Upper lobe of left lung (tissue), 6 donors: ENCODE results near the gene NSMCE4A. TPM values are rescaled to one million over a fixed set of nuclear protein-coding genes. Genes with fewer than 3 reads are reported as not detected.
A peak's percentile ranks its signal among the peaks of the same experiment; 100 is the strongest.
"Not testable (repeated sequence)": the region's sequence is repeated elsewhere in the genome, so short reads cannot be mapped to it uniquely, and the experiment has no call there.

Experiments
- ATAC-seq, 2 donors: fragments of 200-7000 bp; cut with Tn5 transposase; one replicate each; pipeline ENCODE4 v1.9.1; 2022; ENCODE audit warnings: mild to moderate bottlenecking in 2 of 2, moderate library complexity in 2 of 2; ENCODE audit not compliant: low FRiP score in 2 of 2
- DNase-seq, 2 donors: peaks; one replicate each; pipeline ENCODE4 v3.0.0-alpha.2; 2019 to 2020
- H3K27ac ChIP-seq, 4 donors: fragments of 200-600 bp; sonication (generic); one replicate each; pipeline ENCODE4 v1.5.1; 2016 to 2019
- H3K27me3 ChIP-seq, 4 donors: fragments of 200-600 bp; sonication (generic); one replicate each; pipeline ENCODE4 v1.5.1; 2017 to 2019
- H3K36me3 ChIP-seq, 4 donors: fragments of 200-600 bp; sonication (generic); one replicate each; pipeline ENCODE4 v1.5.1; 2016 to 2019
- H3K4me1 ChIP-seq, 4 donors: fragments of 200-600 bp; sonication (generic); one replicate each; pipeline ENCODE4 v1.5.1; 2018 to 2019
- H3K4me3 ChIP-seq, 4 donors: fragments of 200-600 bp; sonication (generic); one replicate each; pipeline ENCODE4 v1.5.1; 2017 to 2019; ENCODE audit warnings: mild to moderate bottlenecking in 2 of 4, moderate library complexity in 1 of 4
- H3K9me3 ChIP-seq, 4 donors: fragments of 200-600 bp; sonication (generic); one replicate each; pipeline ENCODE4 v1.5.1; 2018 to 2019
- EP300 ChIP-seq, 4 donors: sonication (generic); formaldehyde crosslinking; IDR thresholded peaks; one replicate each; pipeline ENCODE4 v1.5.1; 2017; ENCODE audit warnings: antibody characterized with exemption in 4 of 4, control low read depth in 2 of 4
- POLR2A ChIP-seq, 4 donors: fragments of 450-650 bp; IDR thresholded peaks; one replicate each; pipeline ENCODE4 v1.5.1; 2016 to 2017; ENCODE audit warnings: antibody characterized with exemption in 4 of 4, mild to moderate bottlenecking in 2 of 4
- POLR2AphosphoS5 ChIP-seq, 2 donors: sonication (generic); formaldehyde crosslinking; IDR thresholded peaks; one replicate each; pipeline ENCODE4 v1.5.1; 2017; ENCODE audit warnings: antibody characterized with exemption in 2 of 2
- WGBS, 2 donors: methylation state at CpG; one replicate each; pipeline ENCODE4 v1.1.5; 2017 to 2018; 5-methylcytosine and 5-hydroxymethylcytosine counted together
- total RNA-seq, 6 donors: library from RNA; depleted of rRNA in 4 of 6; stranded (reverse); fragments of >200 nt in 4 of 6; gene quantifications; one replicate each; pipeline versions ENCODE4 v1.1.0 to v1.2.1, GENCODE V29; 2016 to 2021
- TF ChIP-seq, protein P1 (sequence below), 6 experiments: fragments of 450-650 bp in 4 of 6; fragments of 200-600 bp in 2 of 6; sonication (generic) in 2 of 6; IDR thresholded peaks; one replicate each; pipeline ENCODE4 v1.5.1; 2016 to 2019; ENCODE audit warnings: antibody characterized with exemption in 6 of 6
- donor health status: DM: no; HTN: no; CAD: no; lungs with moderate emphysema.
- donor health status: DM: no; HTN: yes; CAD: no; lungs with severe emphysema.

The NSMCE4A gene
- 100 to 1,000 TPM in 2 of 6 donors, 10 to 100 TPM in 4; 34.8 to 131 (median 50.7) TPM for total RNA-seq

GRCh38 chr10:121974535-121975294 lies at the start of gene NSMCE4A:
Gene NSMCE4A (minus strand): TSS chr10:121975217. CDS start chr10:121975165, 52 bp downstream.
- Histone ChIP-seq H3K4me1 (peaks cover 20 to 26% (median 22%) of the 10 kb centered on the region in 4 donors), H3K27ac (peak within 1 kb of the TSS; percentile 91 to 97 (median 94)), H3K27me3 (no peaks in the 10 kb centered on the region), H3K4me3 (peak within 1 kb of the TSS; percentile 62 to 94 (median 78)), H3K9me3 (no peaks in the 10 kb centered on the region), H3K36me3 (peaks cover 5 to 16% (median 11%) of the 10 kb centered on the region in 4 donors)
- 1% methylated on average over 65 of the region's 101 CpGs; no CpG with 5 or more reads in 1 of the 2 donors for WGBS, 2 donors
- TF ChIP-seq, protein P1, sequence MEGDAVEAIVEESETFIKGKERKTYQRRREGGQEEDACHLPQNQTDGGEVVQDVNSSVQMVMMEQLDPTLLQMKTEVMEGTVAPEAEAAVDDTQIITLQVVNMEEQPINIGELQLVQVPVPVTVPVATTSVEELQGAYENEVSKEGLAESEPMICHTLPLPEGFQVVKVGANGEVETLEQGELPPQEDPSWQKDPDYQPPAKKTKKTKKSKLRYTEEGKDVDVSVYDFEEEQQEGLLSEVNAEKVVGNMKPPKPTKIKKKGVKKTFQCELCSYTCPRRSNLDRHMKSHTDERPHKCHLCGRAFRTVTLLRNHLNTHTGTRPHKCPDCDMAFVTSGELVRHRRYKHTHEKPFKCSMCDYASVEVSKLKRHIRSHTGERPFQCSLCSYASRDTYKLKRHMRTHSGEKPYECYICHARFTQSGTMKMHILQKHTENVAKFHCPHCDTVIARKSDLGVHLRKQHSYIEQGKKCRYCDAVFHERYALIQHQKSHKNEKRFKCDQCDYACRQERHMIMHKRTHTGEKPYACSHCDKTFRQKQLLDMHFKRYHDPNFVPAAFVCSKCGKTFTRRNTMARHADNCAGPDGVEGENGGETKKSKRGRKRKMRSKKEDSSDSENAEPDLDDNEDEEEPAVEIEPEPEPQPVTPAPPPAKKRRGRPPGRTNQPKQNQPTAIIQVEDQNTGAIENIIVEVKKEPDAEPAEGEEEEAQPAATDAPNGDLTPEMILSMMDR (IDR thresholded peaks at IDR 0.05) = peak in 3 of 6 experiments; percentile 62 to 82 (median 69)
- TF ChIP-seq EP300 (IDR thresholded peaks at IDR 0.05) (no peak), POLR2AphosphoS5 (IDR thresholded peaks at IDR 0.05) (peak; percentile 58 to 60), POLR2A (IDR thresholded peaks at IDR 0.05) (peak in 3 of 4 donors; percentile 34 to 78 (median 75))
- DNase-seq = peak; percentile 72 to 95
- ATAC-seq = peak; percentile 90 to 95

DNA sequence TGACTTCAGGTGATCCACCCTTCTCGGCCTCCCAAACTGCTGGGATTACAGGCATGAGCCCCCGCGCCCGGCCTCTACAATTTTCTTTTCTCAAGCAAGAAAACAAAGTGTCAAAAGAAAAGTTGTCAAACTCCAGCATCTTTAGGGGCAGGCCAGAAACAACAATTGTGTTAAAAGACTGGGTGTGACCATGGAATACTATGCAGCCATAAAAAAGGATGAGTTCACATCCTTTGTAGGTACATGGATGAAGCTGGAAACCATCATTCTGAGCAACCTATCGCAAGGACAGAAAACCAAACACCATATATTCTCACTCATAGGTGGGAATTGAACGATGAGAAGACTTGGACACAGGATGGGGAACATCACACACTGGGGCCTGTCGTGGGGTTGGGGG lies 48.2 kb upstream of the NSMCE4A start:
- not testable (repeated sequence) for H3K27me3 ChIP-seq, H3K4me3 ChIP-seq, ATAC-seq, H3K9me3 ChIP-seq, DNase-seq, H3K36me3 ChIP-seq, H3K4me1 ChIP-seq, H3K27ac ChIP-seq
- WGBS, 2 donors = 94 to 96% methylated on average over 7 of the region's 7 CpGs

GRCh38 chr10:122022276-122022675 lies 47.3 kb upstream of the NSMCE4A start:
- 73 to 85% methylated on average over 4 of the region's 4 CpGs for WGBS, 2 donors
- no peak for DNase-seq
- no peaks in the 10 kb centered on the region for H3K36me3 ChIP-seq
- H3K9me3 ChIP-seq = no peaks in the 10 kb centered on the region
- H3K27me3 ChIP-seq = no peaks in the 10 kb centered on the region
- H3K4me3 ChIP-seq = no peak overlapping the region
- TF ChIP-seq EP300 (IDR thresholded peaks at IDR 0.05) (no peak), POLR2A (IDR thresholded peaks at IDR 0.05) (no peak)
- TF ChIP-seq, protein P1 (IDR thresholded peaks at IDR 0.05) = no peak
- peaks cover 0 to 6% (median 1%) of the 10 kb centered on the region in 4 donors for H3K4me1 ChIP-seq
- H3K27ac ChIP-seq = peak overlapping the region in 1 of 4 donors; percentile 23
- no peak for ATAC-seq

DNA sequence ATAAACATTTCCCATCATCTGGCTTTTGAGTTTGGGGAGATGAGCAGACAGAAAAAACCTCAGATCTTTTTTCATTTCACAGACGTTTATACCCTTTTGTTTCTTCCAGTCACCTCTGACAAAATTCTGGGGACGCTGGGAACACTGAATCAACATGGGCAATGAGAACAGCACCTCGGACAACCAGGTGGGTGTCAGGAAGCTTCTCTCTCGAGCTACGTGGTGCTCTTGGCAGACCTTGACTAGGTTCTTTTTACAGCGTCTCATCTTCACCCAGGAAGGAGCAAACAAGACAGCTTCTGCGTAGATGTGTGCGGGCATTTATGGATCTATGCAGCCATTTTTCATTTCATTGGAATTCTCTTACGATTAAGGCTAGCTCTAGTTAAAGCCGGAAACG lies 46.8 kb upstream of the NSMCE4A start:
- H3K27ac ChIP-seq = peak overlapping the region in 2 of 4 donors; percentile 2 to 23
- no peak overlapping the region for H3K4me3 ChIP-seq
- H3K9me3 ChIP-seq = no peaks in the 10 kb centered on the region
- DNase-seq (no peak), ATAC-seq (no peak)
- H3K4me1 ChIP-seq = peaks cover 0 to 6% (median 1%) of the 10 kb centered on the region in 4 donors
- 74 to 78% methylated on average over 11 of the region's 11 CpGs for WGBS, 2 donors
- no peaks in the 10 kb centered on the region for H3K36me3 ChIP-seq
- no peak for TF ChIP-seq POLR2AphosphoS5 (IDR thresholded peaks at IDR 0.05)
- TF ChIP-seq, protein P1 (IDR thresholded peaks at IDR 0.05) = no peak
- TF ChIP-seq POLR2A (IDR thresholded peaks at IDR 0.05) = no peak
- TF ChIP-seq EP300 (IDR thresholded peaks at IDR 0.05) = no peak
- no peaks in the 10 kb centered on the region for H3K27me3 ChIP-seq

- ATAC-seq (no peak), DNase-seq (no peak)
- Histone ChIP-seq H3K4me3 (peak overlapping the region in 1 of 4 donors; percentile 7), H3K27me3 (no peaks in the 10 kb centered on the region), H3K27ac (peak overlapping the region in 2 of 4 donors; percentile 2 to 23), H3K9me3 (no peaks in the 10 kb centered on the region), H3K4me1 (peaks cover 0 to 6% (median 1%) of the 10 kb centered on the region in 4 donors), H3K36me3 (no peaks in the 10 kb centered on the region)
- 17 to 36% methylated on average over 9 of the region's 9 CpGs for WGBS, 2 donors
- TF ChIP-seq POLR2AphosphoS5 (IDR thresholded peaks at IDR 0.05) (no peak), POLR2A (IDR thresholded peaks at IDR 0.05) (no peak), EP300 (IDR thresholded peaks at IDR 0.05) (no peak)
- TF ChIP-seq, protein P1 (IDR thresholded peaks at IDR 0.05) = no peak
Measured at GRCh38 chr10:122021379-122021778, 46.4 kb upstream of the NSMCE4A start.
